GM12875 (cell line): ENCODE measurements around the gene NR5A2.

Source experiments
- H3K4me3 ChIP-seq: one replicate; pipeline ENCODE4 v1.5.1; 2011; ENCODE audit warnings: low read depth, low read length, control low read depth
- CTCF ChIP-seq: IDR thresholded peaks from 2 replicates; pipeline ENCODE4 v1.5.1; 2011; ENCODE audit warnings: low read depth, mild to moderate bottlenecking, control low read depth, inconsistent platforms, low read length, moderate library complexity, borderline replicate concordance; ENCODE audit not compliant: insufficient read depth

The NR5A2 gene

GRCh38 chr1:200081151-200081968, 53.9 kb downstream of the NR5A2 start:
- no peak overlapping the region for H3K4me3 ChIP-seq
- TF ChIP-seq CTCF: no peak

DNA sequence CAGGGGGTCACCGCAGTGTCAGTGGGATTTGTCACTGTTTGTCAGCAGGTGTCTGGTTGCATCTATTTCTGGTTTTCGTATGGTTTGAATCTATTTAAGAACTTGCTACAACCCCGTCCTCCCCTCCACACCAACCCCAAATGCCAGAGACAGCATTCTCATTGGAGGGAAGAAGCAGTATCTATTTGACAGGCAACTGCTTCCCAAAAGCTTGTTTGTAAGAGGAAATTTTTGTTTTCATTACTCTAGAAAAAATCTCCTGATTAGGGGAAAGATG, 54.4 kb downstream of the NR5A2 start:
- H3K4me3 ChIP-seq: no peak overlapping the region

GRCh38 chr1:200082329-200082728, 54.8 kb downstream of the NR5A2 start:
- H3K4me3 ChIP-seq: no peak overlapping the region
- no peak for TF ChIP-seq CTCF

More for the DNA sequence above, 54.4 kb downstream of the NR5A2 start:
- TF ChIP-seq CTCF: no peak

DNA sequence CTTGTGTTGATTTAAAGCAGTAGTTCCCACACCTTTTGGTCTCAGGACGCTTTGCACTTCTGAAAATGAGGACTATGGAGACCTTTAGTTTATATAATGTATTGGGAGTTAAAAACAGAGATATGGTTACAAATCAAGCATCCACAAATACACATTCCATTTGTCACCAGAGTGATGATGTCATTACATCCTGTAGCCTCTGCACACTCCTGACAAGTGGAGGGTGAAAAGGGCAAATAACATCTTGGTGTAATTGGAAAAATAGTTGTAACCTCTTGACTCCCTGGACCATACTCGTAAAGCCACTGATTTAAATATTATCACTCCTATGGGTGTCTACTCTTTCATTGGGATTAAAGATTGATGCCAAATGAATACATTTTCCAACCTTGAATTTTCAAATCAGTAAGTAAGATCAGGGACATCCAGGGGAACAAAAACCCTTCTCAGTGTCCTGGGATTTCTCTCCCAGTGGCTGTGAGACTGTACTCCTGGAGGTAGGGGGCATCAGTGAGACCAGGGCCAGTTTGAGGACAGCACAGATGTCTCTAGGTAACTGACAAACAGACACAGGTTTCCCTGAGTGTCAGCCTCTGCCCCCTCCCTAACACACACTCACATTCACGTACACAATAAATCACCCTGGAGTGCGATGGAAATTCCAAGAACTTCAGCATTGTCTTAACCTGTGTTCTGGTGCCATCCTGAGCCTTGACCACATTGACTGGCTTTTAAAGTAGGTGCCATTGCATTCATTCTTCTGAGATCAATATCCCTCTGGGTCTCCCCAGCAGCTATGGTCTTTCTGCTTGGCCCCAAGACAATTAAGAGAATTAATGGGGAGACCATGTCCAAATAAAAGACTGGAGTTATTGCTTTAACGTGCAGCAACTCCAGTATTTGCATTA, 63.0 kb downstream of the NR5A2 start:
- H3K4me3 ChIP-seq: no peak overlapping the region
- TF ChIP-seq CTCF: peak; percentile 40; the same call in 1 of the 2 replicates

- TF ChIP-seq CTCF: no peak
Observed at GRCh38 chr1:200095057-200095577, 67.6 kb downstream of the NR5A2 start.

DNA sequence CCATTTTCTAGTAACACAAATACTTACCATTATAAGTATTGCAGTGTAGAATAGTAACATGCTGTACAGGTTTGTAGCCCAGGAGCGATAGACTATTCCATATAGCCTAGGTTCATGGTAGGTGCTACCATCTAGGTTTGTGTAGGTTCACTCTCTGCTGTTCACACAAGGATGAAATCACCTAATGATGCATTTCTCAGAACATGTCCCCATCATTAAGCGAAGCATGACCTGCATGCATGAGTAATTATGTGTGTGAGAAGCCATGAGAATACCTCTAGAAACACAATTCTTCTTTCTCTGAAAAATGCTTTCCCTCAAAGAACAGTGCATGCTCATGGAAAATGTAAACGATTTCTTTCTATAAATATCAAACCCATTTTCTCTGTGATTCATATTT, 69.3 kb downstream of the NR5A2 start:
- no peak overlapping the region for H3K4me3 ChIP-seq
- no peak for TF ChIP-seq CTCF

More at GRCh38 chr1:200095057-200095577, 67.6 kb downstream of the NR5A2 start:
- H3K4me3 ChIP-seq: no peak overlapping the region
